ENCODE data around the gene CRISPLD2.

DNA sequence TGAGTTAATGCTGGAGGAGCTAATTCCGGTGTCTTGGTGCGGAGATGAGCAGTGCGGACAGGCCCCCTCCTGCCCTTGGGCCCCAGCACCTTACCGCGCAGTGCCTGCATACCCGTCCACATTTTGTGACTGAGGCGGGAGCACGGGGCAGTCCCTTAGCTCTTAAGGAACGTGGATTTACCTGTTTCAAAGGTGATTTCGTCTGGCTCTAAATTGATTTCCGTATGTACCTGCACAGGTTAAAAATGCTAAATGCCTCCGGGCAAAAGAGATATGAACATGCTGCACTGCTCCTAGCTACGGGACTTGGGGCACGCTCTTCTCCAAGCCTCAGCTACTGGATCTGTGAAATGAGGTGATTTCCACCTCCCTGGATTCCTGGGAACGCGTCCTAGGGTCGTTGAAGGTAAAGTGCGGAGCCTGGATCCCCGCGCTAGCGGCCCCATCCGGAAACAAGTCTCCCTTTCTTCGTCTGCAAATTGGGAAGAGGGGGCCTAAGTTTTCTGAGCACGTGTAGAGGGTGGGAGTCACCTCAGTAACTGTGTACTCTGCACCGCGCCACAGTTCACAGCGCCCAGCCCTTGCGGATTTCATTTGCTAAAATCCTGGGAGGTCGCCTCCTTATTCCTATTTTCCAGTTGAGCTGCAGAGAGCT lies 669 bp upstream of the CRISPLD2 start:
- TF ChIP-seq, protein P1, sequence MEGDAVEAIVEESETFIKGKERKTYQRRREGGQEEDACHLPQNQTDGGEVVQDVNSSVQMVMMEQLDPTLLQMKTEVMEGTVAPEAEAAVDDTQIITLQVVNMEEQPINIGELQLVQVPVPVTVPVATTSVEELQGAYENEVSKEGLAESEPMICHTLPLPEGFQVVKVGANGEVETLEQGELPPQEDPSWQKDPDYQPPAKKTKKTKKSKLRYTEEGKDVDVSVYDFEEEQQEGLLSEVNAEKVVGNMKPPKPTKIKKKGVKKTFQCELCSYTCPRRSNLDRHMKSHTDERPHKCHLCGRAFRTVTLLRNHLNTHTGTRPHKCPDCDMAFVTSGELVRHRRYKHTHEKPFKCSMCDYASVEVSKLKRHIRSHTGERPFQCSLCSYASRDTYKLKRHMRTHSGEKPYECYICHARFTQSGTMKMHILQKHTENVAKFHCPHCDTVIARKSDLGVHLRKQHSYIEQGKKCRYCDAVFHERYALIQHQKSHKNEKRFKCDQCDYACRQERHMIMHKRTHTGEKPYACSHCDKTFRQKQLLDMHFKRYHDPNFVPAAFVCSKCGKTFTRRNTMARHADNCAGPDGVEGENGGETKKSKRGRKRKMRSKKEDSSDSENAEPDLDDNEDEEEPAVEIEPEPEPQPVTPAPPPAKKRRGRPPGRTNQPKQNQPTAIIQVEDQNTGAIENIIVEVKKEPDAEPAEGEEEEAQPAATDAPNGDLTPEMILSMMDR (conservative IDR thresholded peaks at IDR 0.05 in 1 of 2, IDR thresholded peaks at IDR 0.05 in 1 of 2; ENCODE audit: low read depth in 1 of 2, low read length in 2 of 2) = no peak
- no peak for TF ChIP-seq EZH2 (IDR thresholded peaks at IDR 0.05; ENCODE audit: low read length, missing control alignments)
